A673 (cell line): Measurements from ENCODE around the gene DPEP3. TPM values are rescaled to one million over a fixed set of nuclear protein-coding genes. Genes with fewer than 3 reads are reported as not detected.
"Not testable (repeated sequence)": the region's sequence is repeated elsewhere in the genome, so short reads cannot be mapped to it uniquely, and the experiment has no call there.

Experiments
- BruUV-seq: library from RNA; stranded (reverse); fragments of 400-500 nt; replicated peaks from 2 replicates; lab custom pipeline; 2021; lab: Mats Ljungman, UMichigan
- CTCF ChIA-PET: fragments of 300-600 bp; sonication (Branson Sonifier 250); formaldehyde crosslinking; loops from one replicate; lab custom pipeline; 2022; ENCODE audit warnings: antibody characterized with exemption; lab: Charles Lee
- POLR2A ChIA-PET: fragments of 300-600 bp; sonication (Branson Sonifier 250); formaldehyde crosslinking; loops from one replicate; lab custom pipeline; 2022; ENCODE audit warnings: antibody characterized with exemption; ENCODE audit not compliant: low non-redundant PET; lab: Charles Lee
- DNase-seq: peaks from one replicate; pipeline ENCODE4 v3.0.0-alpha.2; 2015; ENCODE audit warnings: low spot score
- H3K27ac ChIP-seq: fragments of 200-600 bp; sonication (generic); 2 replicates; pipeline ENCODE4 v1.5.1; 2016; ENCODE audit warnings: mixed run types, low read depth, mild to moderate bottlenecking, mixed read lengths, antibody characterized with exemption, low read length; ENCODE audit not compliant: poor library complexity, severe bottlenecking
- H3K27me3 ChIP-seq: fragments of 200-600 bp; sonication (generic); replicated peaks from 2 replicates; pipeline ENCODE4 v1.6.1; 2017; ENCODE audit warnings: mixed run types, low read depth, mild to moderate bottlenecking, mixed read lengths, antibody characterized with exemption, low read length; ENCODE audit not compliant: insufficient read depth, poor library complexity
- H3K36me3 ChIP-seq: fragments of 200-600 bp; sonication (generic); 2 replicates; pipeline ENCODE4 v1.6.1; 2016; ENCODE audit warnings: mixed run types, mild to moderate bottlenecking, mixed read lengths, antibody characterized with exemption, low read length; ENCODE audit not compliant: insufficient read depth, poor library complexity, severe bottlenecking
- H3K4me1 ChIP-seq: fragments of 200-600 bp; sonication (generic); 2 replicates; pipeline ENCODE4 v1.6.1; 2017; ENCODE audit warnings: mixed run types, mild to moderate bottlenecking, mixed read lengths, antibody characterized with exemption, low read length; ENCODE audit not compliant: insufficient read depth, poor library complexity, severe bottlenecking
- H3K4me3 ChIP-seq: fragments of 200-600 bp; sonication (generic); 2 replicates; pipeline ENCODE4 v1.5.1; 2016; ENCODE audit warnings: low read depth, mixed run types, mild to moderate bottlenecking, mixed read lengths, low read length; ENCODE audit not compliant: poor library complexity, severe bottlenecking
- H3K9me3 ChIP-seq: fragments of 200-600 bp; sonication (generic); 2 replicates; pipeline ENCODE4 v1.6.1; 2016; ENCODE audit warnings: mixed run types, low read depth, mild to moderate bottlenecking, mixed read lengths, antibody characterized with exemption, low read length; ENCODE audit not compliant: poor library complexity, severe bottlenecking
- EZH2 ChIP-seq: fragments of 200-600 bp; sonication (generic); IDR thresholded peaks from 2 replicates; pipeline ENCODE4 v1.6.1; 2017; ENCODE audit warnings: borderline replicate concordance, low read depth, mild to moderate bottlenecking, mixed read lengths, antibody characterized with exemption, low read length; ENCODE audit not compliant: poor library complexity, severe bottlenecking
- intact Hi-C: fragments of 100-400 bp; cut with micrococcal nuclease; formaldehyde crosslinking; loops from one replicate; pipeline ENCODE4 v1.10.0; 2022; ENCODE audit not compliant: unreplicated experiment
- total RNA-seq: library from RNA; stranded (reverse); gene quantifications from 2 replicates; pipeline ENCODE4 v1.2.3, GENCODE V29; 2021
- TF ChIP-seq, protein P1 (sequence below): fragments of 300-800, 200-600 bp; sonication (generic); conservative IDR thresholded peaks from 2 replicates; pipeline ENCODE4 v1.5.1; 2017; ENCODE audit warnings: low read depth, mild to moderate bottlenecking, antibody characterized with exemption, low read length, moderate library complexity, mixed read lengths

Gene DPEP3
- total RNA-seq, 1 experiment from 2014 or later, result not detected

DNA sequence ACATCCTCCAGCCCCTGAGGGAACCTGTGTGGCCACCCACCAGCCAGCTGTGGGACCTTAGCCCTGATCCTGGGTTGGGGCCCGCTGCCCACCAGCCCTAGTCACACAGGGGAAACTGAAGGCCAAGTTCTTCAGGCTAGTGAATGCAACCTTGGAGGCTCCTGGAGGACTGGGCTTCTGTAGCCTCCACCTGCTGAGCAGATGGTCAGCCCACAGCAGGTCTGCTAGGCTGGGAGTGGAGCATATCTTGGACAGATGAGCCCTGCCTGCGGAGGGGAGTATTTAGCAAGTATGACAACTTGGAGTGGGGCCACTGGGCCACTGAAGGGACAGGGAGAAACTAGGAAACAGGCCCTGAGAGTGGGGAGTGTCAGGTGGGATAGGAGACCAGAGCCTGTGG, 4.1 kb downstream of the DPEP3 start:
- Histone ChIP-seq H3K36me3 (no peaks in the 10 kb centered on the region), H3K27me3 (no peaks in the 10 kb centered on the region), H3K9me3 (no peaks in the 10 kb centered on the region), H3K4me3 (no peak overlapping the region), H3K4me1 (no peaks in the 10 kb centered on the region), H3K27ac (no peak overlapping the region)
- no peak for DNase-seq
- intact Hi-C loops, result no loop called here
- CTCF ChIA-PET, result no interaction called here
- no TSS peak for BruUV-seq
- no peak for TF ChIP-seq EZH2
- TF ChIP-seq, protein P1, sequence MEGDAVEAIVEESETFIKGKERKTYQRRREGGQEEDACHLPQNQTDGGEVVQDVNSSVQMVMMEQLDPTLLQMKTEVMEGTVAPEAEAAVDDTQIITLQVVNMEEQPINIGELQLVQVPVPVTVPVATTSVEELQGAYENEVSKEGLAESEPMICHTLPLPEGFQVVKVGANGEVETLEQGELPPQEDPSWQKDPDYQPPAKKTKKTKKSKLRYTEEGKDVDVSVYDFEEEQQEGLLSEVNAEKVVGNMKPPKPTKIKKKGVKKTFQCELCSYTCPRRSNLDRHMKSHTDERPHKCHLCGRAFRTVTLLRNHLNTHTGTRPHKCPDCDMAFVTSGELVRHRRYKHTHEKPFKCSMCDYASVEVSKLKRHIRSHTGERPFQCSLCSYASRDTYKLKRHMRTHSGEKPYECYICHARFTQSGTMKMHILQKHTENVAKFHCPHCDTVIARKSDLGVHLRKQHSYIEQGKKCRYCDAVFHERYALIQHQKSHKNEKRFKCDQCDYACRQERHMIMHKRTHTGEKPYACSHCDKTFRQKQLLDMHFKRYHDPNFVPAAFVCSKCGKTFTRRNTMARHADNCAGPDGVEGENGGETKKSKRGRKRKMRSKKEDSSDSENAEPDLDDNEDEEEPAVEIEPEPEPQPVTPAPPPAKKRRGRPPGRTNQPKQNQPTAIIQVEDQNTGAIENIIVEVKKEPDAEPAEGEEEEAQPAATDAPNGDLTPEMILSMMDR, result no peak
- POLR2A ChIA-PET, result no interaction called here

DNA sequence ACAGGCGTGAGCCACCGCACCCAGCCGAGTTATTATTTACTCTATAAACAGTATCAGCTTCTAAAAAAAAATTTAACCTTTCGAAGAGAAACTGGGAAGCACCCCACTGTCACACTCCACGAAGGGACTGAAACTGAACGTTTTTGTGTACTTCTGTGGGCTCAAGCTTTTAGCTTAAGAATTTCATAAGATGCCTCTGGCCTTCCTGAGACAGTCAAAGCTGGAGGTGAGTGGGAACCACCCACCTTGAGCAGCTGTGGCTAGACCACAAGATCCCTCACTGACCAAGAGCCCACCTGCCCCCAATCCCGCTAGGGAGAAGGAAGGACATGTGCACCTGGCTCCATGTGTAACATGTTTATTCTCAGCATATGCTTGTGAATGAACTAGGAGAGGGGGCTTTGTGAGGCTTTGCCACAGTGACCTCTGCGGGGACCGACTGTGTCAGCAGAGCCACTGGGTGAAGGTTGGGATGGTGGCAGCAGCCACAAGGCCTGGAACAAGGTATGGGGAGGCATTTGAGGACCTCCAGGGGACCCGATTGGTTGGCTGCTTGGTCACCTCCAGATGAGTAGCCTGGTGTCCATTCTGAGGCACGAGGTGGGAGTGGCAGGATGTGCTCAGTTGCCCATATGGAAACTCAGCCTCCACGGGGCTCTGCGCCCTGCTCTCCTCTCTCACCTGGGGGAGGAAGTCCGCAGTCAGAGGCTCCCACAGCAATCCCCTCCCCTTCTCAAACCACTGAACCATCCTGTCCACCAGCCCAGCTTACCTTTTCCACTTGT, 4.8 kb downstream of the DPEP3 start:
- intact Hi-C loops, result no loop called here
- Histone ChIP-seq H3K27me3 (no peaks in the 10 kb centered on the region), H3K4me1 (no peaks in the 10 kb centered on the region), H3K9me3 (no peaks in the 10 kb centered on the region), H3K27ac (no peak overlapping the region), H3K36me3 (no peaks in the 10 kb centered on the region), H3K4me3 (no peak overlapping the region)
- BruUV-seq, result no TSS peak
- POLR2A ChIA-PET, result no interaction called here
- no peak for TF ChIP-seq EZH2
- TF ChIP-seq, protein P1, result no peak
- DNase-seq, result no peak
- CTCF ChIA-PET, result no interaction called here

DNA sequence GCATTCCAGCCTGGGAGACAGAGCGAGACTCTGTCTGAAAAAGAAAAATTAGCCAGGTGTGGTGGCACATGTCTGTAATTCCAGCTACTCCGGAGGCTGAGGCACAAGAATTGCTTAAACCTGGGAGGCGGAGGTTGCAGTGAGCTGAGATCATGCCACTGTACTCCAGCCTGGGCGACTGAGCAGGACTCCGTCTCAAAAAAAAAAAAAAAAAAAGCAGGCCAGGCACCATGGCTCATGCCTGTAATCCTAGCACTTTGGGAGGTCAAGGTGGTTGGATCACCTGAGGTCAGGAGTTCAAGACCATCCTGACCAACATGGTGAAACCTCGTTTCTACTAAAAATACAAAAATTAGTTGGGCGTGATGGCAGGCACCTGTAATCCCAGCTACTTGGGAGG, 8.0 kb downstream of the DPEP3 start:
- CTCF ChIA-PET, H3K4me3 ChIP-seq, H3K4me1 ChIP-seq, DNase-seq, H3K27ac ChIP-seq, BruUV-seq, H3K36me3 ChIP-seq, POLR2A ChIA-PET, H3K9me3 ChIP-seq, H3K27me3 ChIP-seq, intact Hi-C loops: not testable (repeated sequence)

DNA sequence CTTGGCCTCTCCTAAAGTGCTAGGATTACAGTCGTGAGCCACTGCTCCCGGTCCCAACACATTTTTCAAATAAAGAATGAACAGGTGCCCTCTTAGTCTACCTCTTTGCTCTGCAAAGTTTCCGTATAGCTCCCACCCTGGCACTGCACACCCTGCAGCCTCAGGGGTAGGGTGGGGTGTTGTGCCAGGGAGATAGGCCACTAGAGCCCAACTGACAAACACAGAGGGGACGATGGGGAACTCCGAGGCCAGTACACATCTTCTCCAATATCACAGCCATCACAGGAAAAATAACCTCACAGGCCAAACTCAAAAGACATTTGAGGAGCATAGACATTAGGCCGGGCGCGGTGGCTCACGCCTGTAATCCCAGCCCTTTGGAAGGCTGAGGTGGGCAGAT, 9.2 kb downstream of the DPEP3 start:
- intact Hi-C loops, result no loop called here
- no peak overlapping the region for H3K27ac ChIP-seq
- no peak for TF ChIP-seq EZH2
- TF ChIP-seq, protein P1, result no peak
- H3K4me1 ChIP-seq, result peaks cover 19% of the 10 kb centered on the region
- H3K9me3 ChIP-seq, result no peaks in the 10 kb centered on the region
- H3K36me3 ChIP-seq, result no peaks in the 10 kb centered on the region
- POLR2A ChIA-PET, result no interaction called here
- no peaks in the 10 kb centered on the region for H3K27me3 ChIP-seq
- CTCF ChIA-PET, result no interaction called here
- no peak overlapping the region for H3K4me3 ChIP-seq
- no TSS peak for BruUV-seq
- no peak for DNase-seq
